SH-SY5Y (cell line): ENCODE measurements around the gene TMEM190.

Experiments
- GATA2 ChIP-seq: IDR thresholded peaks from 2 replicates; pipeline ENCODE4 v1.6.1; 2011; ENCODE audit warnings: mild to moderate bottlenecking, low read depth, low read length
- GATA3 ChIP-seq: IDR thresholded peaks from 2 replicates; pipeline ENCODE4 v1.6.1; 2011; ENCODE audit warnings: low read depth, mild to moderate bottlenecking, low read length, moderate library complexity

The TMEM190 gene

GRCh38 chr19:55376241-55376933, at the start of gene TMEM190:
TMEM190 (plus strand) TSS chr19:55376826; CDS start chr19:55376854, 28 bp downstream.
- no peak for TF ChIP-seq GATA3
- no peak for TF ChIP-seq GATA2

DNA sequence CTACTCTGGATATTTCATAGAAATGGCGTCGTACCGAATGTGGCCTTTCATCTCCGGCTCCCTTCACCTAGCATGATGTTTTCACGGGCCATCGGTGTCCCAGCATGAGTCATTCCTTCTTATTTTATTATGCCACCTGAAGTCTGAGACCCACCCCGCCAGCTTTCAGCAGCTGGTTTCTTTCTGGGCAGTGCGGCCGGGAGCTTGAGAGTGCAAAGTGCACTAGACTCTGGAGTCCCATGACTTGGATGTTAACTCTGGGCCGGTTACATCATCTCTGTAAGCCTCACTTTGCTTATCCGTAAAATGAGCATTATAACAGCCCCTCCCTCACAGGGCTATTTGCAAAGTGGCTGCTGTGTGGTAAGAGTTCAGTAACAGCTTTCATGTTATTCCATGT, 42.8 kb upstream of the TMEM190 start:
- TF ChIP-seq GATA3 (no peak), GATA2 (no peak)

DNA sequence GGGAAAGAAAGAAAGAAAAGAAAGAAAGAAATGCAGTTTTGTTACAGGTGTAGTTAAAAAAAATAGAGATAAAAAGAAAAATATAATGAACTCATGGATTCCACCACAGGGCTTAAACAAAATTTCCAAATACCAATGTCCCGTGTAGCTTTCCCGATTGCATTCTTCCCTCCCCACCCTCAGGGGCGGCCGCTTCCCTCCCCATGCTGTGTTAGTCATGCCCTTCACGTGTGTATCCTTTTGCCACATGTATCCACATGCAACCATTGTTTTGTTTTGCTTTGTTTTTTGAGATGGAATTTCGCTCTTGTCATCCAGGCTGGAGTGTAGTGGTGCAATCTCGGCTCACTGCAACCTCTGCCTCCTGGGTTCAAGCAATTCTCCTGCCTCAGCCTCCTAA, 40.5 kb upstream of the TMEM190 start:
- TF ChIP-seq GATA2 (no peak), GATA3 (no peak)

GRCh38 chr19:55339105-55339888, 37.3 kb upstream of the TMEM190 start, which contains the start of gene KMT5C:
KMT5C (plus strand) TSS chr19:55339876; CDS start chr19:55341937, 2,061 bp downstream.
- TF ChIP-seq GATA3: no peak
- TF ChIP-seq GATA2: peak; percentile 76

- TF ChIP-seq GATA2: no peak; the same call in 1 of the 2 replicates
- TF ChIP-seq GATA3: no peak
These were observed 36.5 kb upstream of the TMEM190 start for GRCh38 chr19:55339889-55340783.

- no peak for TF ChIP-seq GATA2
- TF ChIP-seq GATA3: no peak
These were observed 35.9 kb upstream of the TMEM190 start for GRCh38 chr19:55340784-55341147.

- TF ChIP-seq GATA3 (no peak), GATA2 (no peak)
These were observed 35.4 kb upstream of the TMEM190 start for GRCh38 chr19:55341171-55341588.

GRCh38 chr19:55341595-55342531, 34.8 kb upstream of the TMEM190 start:
- TF ChIP-seq GATA3 (no peak), GATA2 (no peak)

- TF ChIP-seq GATA3 (no peak), GATA2 (no peak)
These were observed 32.2 kb upstream of the TMEM190 start for GRCh38 chr19:55344444-55344843.

- TF ChIP-seq GATA2 (no peak), GATA3 (no peak)
These were observed 31.4 kb upstream of the TMEM190 start for GRCh38 chr19:55345101-55345817.

DNA sequence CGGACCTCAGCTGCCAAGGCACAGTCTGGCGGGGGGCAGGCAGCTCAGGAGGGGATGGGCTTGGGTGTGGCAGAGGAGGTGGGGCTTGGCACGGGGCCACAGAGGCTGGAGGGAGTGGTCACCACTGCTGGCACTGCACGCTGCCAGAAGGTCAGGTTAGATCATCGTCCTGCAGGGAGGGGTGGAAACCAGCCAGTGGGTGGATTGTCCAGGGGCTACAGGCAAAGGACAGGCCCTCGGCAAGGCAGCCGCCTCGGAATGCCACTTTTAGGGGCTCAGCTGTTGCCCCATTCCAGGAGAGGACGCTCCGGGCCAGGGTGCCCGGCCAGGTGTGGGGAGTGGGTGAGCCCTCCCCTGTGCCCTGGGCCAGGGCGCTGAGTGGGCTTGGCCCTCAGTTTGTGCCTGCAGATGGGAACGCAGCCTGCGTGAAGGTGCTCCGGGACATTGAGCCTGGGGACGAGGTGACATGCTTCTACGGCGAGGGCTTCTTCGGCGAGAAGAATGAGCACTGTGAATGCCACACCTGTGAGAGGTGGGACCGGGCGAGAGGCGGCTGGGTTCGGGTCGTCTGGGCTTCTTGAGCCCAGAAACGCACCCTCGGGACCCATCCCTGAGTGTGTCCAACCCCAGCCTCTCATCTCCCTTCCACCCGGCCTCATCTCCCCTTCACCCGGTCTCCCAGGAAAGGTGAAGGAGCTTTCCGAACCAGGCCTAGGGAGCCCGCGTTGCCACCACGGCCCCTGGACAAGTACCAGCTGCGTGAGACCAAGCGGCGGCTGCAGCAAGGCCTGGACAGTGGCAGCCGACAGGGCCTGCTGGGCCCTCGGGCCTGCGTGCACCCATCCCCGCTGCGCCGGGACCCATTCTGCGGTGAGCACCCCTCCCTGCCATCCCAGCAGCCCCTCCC, 30.6 kb upstream of the TMEM190 start:
- TF ChIP-seq GATA2 (no peak), GATA3 (no peak)
